NCI-H524 treated with DMSO at 0.1 percent for 48 hours (cell line): ENCODE measurements around the gene YPEL3.
"Not testable (repeated sequence)": the region's sequence is repeated elsewhere in the genome, so short reads cannot be mapped to it uniquely, and the experiment has no call there.

Experiments
- DNase-seq: peaks from one replicate; lab custom pipeline; 2025; lab: John Stamatoyannopoulos, UW

Gene YPEL3, protein sequence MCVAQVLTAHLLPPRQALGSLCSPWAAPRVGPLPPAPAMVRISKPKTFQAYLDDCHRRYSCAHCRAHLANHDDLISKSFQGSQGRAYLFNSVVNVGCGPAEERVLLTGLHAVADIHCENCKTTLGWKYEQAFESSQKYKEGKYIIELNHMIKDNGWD

GRCh38 chr16:30096105-30096861 is at the start of gene YPEL3:
Gene YPEL3 (minus strand): TSS chr16:30096213. CDS start chr16:30095482, 731 bp downstream.
- peak; percentile 47 for DNase-seq

DNA sequence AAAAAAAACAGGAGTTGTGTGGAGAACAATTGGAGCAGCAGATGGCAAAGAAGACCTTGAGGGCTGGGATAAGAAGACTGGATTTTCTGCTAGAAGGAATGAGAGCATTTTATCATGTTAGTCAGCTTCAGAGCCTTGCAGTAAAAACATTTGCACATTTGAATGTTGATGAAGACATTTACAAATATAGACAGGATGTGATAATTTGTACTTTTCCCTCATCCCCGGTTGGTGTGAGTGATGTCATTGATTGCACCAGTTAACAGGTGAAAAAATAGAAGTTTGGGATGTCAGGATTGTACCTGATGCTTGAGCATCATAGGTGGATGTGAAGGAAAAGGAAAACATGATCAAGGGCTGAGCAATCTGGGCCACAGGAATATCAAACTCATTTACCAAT is 49.6 kb upstream of the YPEL3 start:
- DNase-seq = peak; percentile 62

GRCh38 chr16:30144917-30145316 is 48.9 kb upstream of the YPEL3 start:
- DNase-seq = no peak

- no peak for DNase-seq
Measured at GRCh38 chr16:30144017-30144416, 48.0 kb upstream of the YPEL3 start.

DNA sequence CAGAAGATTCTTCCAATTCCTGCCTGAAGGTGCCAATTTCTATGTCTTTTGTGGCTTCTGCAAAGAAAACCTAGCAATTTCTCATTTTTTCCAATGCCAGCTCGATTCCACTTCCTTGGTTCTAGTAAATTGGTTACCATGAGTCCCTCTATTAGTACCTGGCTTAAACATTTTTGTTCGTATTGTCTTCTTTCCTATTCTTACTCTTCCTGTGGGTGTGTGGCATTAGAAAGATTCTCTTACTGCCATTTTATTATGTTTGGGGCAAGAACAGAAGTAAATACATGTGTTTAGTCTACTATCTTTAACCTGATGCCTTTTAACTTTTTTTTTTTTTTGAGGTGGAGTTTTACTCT is 47.3 kb upstream of the YPEL3 start:
- no peak for DNase-seq

DNA sequence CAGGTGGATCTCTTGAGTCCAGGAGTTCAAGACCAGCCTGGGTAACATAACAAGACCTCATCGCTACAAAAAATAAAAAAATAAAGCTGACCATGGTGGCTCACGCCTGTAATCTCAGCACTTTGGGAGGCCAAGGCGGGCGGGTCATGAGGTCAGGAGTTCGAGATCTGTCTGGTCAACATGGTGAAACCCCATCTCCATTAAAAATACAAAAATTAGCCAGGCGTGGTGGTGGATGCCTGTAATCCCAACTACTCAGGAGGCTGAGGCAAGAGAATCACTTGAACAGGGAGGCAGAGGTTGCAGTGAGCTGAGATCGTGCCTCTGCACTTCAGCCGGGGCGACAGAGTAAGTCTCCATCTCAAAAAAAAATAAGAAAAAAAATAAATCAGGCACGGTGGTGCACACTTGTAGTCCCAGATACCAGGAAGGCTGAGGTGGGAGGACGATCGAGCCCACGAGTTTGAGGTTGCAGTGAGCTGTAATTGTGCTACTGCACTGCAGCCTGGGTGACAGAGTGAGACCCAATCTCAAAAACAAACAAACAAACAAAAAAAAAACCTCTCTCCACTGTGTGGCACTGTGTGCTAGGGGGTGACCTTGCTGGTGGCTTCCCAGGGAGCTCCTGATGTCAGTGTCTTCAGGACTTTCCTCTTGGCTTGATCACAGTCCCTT is 46.8 kb upstream of the YPEL3 start:
- DNase-seq = no peak

- DNase-seq = no peak
Measured at GRCh38 chr16:30141750-30142149, 45.7 kb upstream of the YPEL3 start.

DNA sequence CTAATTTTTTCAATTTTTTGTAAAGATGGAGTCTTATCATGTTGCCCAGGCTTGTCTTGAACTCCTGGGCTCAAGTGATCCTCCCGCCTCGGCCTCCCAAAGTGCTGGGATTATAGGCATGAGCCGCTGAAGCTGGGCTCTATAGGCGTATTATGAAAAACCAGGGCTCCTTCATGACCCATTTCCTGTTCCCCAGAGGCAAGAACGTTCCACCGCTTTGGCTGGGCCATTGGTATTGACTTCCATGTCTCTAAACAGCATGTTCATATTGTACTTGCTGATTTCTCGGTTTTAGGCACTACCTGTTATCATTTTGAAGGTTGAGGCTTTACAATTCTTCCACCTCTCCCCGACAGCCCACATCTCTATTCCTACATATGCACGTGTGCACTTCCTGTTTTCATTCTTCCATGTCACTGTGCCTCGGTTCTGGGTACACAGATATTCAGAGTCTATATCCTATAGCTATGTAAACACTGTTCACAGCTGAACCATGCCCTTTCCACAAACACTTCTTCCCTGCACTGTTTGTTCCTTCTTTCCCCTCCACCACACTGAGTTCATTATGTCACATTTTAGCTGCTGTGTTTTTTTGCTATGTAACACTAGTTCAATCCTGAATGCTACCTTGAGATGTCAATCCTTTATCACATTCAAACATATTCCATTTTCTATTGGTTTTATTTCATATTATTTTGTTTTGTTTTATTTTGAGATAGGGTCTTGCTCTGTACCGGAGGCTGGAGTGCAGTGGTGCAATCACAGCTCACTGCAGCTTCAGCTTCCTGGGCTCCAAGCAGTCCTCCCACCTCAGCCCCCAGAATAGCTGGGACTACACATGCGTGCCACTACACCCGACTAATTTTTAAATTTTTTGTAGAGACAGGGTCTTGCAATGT is 43.8 kb upstream of the YPEL3 start:
- no peak for DNase-seq

DNA sequence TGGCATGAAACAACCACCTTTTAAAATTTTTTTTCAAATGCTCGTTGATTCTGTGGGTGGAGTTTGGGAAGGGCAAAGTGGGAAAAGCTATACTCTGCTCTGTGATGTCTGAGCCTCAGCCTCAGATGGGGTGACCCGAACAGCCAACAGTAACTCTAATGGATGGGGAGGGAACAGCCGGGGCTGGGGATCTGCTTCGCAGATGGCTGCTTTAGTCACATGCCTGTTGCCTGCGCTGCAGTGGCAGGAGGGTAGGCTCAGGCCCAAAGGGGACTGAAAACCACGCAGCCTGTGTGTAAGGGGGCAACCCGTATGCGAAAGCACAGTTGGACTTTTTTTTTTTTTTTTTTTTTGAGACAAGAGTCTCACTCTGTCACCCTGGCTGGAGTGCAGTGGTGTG is 41.9 kb upstream of the YPEL3 start:
- no peak for DNase-seq

GRCh38 chr16:30136971-30137605 is 41.1 kb upstream of the YPEL3 start:
- no peak for DNase-seq

DNA sequence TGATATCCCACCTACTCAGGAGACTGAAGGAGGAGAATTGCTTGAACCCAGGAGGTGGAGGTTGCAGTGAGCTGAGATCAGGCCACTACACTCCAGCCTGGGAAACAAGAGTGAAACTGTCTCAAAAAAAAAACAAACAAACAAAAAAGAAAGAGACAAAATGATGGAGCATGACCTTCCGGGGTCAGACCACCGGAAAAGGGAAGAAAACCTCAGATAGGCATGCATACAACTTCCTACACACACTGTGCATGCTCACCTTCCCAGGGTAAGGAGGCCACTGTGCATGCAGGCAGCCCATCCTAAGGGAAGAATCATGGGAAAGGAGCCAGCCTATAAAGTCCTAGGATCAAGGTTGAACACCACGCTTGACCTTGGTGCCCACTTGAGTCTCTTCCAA is 36.6 kb upstream of the YPEL3 start:
- DNase-seq = no peak

GRCh38 chr16:30131869-30132475 is 36.0 kb upstream of the YPEL3 start:
- DNase-seq = peak; percentile 98

- no peak for DNase-seq
Measured at GRCh38 chr16:30127993-30128392, 32.0 kb upstream of the YPEL3 start.

- not testable (repeated sequence) for DNase-seq
Measured at GRCh38 chr16:30125690-30126089, 29.7 kb upstream of the YPEL3 start.

DNA sequence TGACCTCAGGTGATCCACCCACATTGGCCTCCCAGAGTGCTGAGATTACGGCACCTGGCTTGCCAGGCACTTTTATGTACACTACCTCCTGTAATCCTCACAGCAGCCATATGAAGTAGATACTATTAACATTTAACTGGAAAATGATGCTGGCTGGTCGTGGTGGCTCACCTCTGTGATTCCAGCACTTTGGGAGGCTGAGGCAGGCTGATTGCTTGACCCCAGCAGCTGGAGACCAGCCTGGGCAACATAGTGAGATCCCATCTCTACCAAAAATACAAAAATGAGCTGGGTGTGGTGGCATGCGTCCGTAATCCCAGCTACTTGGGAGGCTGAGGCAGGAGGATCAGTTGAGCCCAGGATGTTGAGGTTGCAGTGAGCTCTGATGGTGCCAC is 29.0 kb upstream of the YPEL3 start:
- no peak for DNase-seq

DNA sequence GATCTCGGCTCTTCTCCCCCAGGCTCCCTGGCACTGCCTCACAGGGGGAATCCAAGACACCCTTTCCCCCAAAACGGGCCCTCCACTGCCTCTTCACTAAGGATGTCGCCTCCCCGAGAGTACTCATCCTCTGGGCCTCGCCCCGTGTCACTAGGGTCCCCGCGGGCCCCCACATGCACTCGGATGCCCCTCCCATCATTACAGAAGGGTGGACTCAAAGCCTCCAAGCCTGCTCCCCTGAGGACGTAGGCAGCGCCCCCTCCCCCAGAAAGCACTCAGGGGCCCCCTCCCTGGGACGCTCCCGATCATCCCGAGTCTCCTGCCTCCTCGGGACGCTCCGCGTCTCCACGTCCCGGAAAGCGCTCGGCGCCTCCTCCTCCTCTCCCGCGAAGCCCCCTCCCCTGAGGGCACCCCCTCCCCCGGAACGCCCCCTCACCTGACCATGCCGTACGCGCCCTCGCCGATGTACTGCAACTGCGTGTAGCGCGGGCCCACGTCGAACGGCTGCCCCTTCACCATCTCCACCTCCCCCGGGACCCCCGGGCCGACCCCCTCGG is 26.7 kb upstream of the YPEL3 start:
- DNase-seq = no peak

GRCh38 chr16:30121741-30122571 is 25.9 kb upstream of the YPEL3 start:
- no peak for DNase-seq

DNA sequence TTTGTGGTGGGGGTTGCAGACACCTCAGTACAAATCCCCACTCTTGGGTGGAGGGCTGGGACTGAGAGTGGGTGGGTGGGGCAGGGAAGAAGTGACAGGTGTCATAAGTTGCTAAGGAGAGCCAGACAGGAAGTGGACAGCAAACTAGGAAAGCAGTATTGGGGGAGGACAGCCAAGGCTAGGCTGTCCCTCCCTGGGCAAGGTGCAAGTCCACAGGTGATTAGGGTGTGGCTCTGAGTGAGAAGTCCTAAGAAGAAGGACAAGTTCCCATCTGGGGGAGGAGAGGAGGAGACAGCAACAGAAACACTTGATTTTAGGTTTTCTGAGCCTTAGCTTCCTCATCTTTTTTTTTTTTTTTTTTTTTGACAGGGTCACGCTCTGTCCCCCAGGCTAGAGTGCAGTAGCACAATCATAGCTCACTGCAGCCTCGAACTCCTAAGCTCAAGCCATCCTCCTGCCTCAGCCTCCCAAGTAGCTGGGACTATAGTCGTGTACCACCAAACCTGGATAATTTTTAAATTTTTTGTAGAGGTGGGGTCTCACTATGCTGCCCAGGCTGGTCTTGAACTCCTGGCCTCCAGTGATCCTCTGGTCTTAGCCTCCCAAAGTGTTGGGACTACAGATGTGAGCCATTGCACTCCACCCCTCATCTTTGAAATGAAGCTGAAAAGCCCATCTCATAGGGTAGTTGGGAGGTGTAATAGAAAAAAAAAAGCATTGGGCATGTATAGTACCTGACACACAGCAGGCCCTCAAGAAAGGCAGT is 24.5 kb upstream of the YPEL3 start:
- DNase-seq = no peak

DNA sequence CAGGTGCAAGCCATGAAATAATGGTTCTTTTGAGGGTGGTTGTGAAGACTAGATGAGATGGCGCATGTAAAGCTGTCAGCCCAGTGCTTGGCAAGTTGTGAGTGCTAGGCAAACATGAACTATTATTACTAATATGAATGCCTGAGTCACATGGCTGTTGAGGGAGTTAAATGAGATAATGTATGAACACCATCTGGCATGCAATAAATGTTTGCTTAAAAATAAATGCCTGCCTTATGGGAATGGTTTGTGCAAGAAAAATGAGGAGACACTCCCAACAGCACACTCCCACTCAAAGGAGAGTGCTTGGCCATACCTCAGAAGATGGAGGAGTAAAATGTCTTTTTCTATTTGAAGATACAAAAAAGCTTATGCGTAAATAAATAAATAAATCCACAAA is 23.4 kb upstream of the YPEL3 start:
- DNase-seq = no peak
